ENCODE measurements around the gene ITPA. TPM values are rescaled to one million over a fixed set of nuclear protein-coding genes. Genes with fewer than 3 reads are reported as not detected.

ITPA gene
- total RNA-seq, result 10.8 TPM

GRCh38 chr20:3209257-3209945, at the start of gene ITPA:
ITPA (plus strand) TSS chr20:3209498; CDS start chr20:3209552, 54 bp downstream.
- H3K4me3 ChIP-seq (ENCODE audit: low read length), result peak within 1 kb of the TSS; percentile 95

GRCh38 chr20:3160418-3160817, 48.9 kb upstream of the ITPA start:
- peak overlapping the region; percentile 95 for H3K4me3 ChIP-seq (ENCODE audit: low read length)

More at GRCh38 chr20:3209257-3209945, at the start of gene ITPA:
- Histone ChIP-seq H3K9me3 (ENCODE audit: low read depth, low read length) (no peaks in the 10 kb centered on the region), H3K4me1 (ENCODE audit: insufficient read depth, low read length) (peaks cover 18% of the 10 kb centered on the region), H3K27me3 (ENCODE audit: insufficient read depth, low read length) (no peaks in the 10 kb centered on the region)

DNA sequence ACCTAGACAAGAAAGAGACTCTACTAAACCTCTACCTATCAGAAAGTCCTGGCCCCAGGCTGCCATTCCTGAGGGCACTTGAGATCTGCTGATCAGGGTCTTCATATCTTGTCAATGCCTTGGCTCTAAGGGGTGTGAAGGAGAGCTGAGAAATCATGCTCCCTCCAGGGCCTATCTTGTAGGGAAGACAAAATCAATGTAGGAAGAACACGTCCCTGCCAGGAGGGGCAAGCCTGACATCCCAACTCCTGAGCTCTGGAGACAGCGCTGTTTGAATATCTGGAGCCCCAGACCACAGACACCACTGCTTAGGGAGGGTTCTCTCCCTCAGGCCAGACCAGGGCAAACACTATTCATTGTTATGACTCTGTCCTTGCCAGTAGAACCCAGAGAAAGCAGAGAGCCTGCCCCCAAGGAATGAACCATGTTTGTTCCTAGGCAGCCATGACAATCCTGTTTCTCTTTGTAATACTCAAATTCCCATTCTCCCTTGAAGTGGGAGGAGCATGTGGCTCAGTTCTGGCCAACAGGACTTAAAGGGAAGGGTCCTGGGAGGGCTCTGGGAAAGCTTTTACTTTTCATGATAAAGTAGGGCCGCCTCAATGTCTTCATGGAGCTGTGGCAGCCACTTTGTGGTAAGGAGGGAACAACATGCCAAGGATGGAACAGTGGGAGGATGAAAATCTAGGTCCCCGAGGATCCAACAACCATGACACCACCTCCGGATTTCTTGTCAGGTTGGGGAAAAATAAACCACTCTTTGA, 47.8 kb upstream of the ITPA start:
- H3K9me3 ChIP-seq (ENCODE audit: low read depth, low read length), result no peaks in the 10 kb centered on the region
- H3K4me1 ChIP-seq (ENCODE audit: insufficient read depth, low read length), result peaks cover 32% of the 10 kb centered on the region

More at GRCh38 chr20:3160418-3160817, 48.9 kb upstream of the ITPA start:
- Histone ChIP-seq H3K9me3 (ENCODE audit: low read depth, low read length) (no peaks in the 10 kb centered on the region), H3K4me1 (ENCODE audit: insufficient read depth, low read length) (peaks cover 39% of the 10 kb centered on the region), H3K27me3 (ENCODE audit: insufficient read depth, low read length) (no peaks in the 10 kb centered on the region)

DNA sequence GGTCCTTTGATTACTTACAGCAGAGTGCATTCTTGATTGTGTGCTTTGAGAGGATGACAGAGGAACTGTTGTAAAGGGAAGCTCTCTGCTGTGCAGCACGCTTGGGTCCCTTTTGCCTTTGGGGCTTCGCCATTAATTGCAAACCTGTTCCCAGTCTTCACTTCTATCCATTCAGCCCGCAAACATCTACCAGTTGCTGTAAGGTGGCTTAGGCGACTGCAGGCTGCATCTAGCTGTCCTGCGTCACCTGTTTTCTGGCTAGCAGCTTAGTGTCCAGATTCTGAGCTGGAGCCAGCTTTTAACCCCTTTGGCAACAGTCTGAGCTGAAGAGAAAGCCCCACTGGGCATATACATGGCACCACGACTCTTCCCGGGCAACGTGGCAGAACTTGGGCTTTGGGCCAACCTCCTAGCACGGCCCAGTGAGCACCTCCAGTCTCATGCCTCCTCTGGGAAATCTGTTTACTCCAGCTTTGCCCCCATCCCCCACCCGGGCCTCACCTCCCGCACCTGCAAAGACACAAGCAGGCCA, 47.2 kb upstream of the ITPA start:
- H3K27me3 ChIP-seq (ENCODE audit: insufficient read depth, low read length), result peaks cover 3% of the 10 kb centered on the region
- peaks cover 26% of the 10 kb centered on the region for H3K4me1 ChIP-seq (ENCODE audit: insufficient read depth, low read length)
- H3K9me3 ChIP-seq (ENCODE audit: low read depth, low read length), result no peaks in the 10 kb centered on the region
- H3K4me3 ChIP-seq (ENCODE audit: low read length), result no peak overlapping the region

More for the DNA sequence above, 47.8 kb upstream of the ITPA start:
- Histone ChIP-seq H3K4me3 (ENCODE audit: low read length) (no peak overlapping the region), H3K27me3 (ENCODE audit: insufficient read depth, low read length) (no peaks in the 10 kb centered on the region)

- Histone ChIP-seq H3K4me3 (ENCODE audit: low read length) (no peak overlapping the region), H3K27me3 (ENCODE audit: insufficient read depth, low read length) (peaks cover 12% of the 10 kb centered on the region), H3K9me3 (ENCODE audit: low read depth, low read length) (no peaks in the 10 kb centered on the region), H3K4me1 (ENCODE audit: insufficient read depth, low read length) (peaks cover 13% of the 10 kb centered on the region)
Measured at GRCh38 chr20:3163099-3164042, 45.9 kb upstream of the ITPA start.

GRCh38 chr20:3164043-3164762, 45.1 kb upstream of the ITPA start:
- Histone ChIP-seq H3K27me3 (ENCODE audit: insufficient read depth, low read length) (peaks cover 20% of the 10 kb centered on the region), H3K4me3 (ENCODE audit: low read length) (no peak overlapping the region), H3K4me1 (ENCODE audit: insufficient read depth, low read length) (peaks cover 5% of the 10 kb centered on the region), H3K9me3 (ENCODE audit: low read depth, low read length) (no peaks in the 10 kb centered on the region)

DNA sequence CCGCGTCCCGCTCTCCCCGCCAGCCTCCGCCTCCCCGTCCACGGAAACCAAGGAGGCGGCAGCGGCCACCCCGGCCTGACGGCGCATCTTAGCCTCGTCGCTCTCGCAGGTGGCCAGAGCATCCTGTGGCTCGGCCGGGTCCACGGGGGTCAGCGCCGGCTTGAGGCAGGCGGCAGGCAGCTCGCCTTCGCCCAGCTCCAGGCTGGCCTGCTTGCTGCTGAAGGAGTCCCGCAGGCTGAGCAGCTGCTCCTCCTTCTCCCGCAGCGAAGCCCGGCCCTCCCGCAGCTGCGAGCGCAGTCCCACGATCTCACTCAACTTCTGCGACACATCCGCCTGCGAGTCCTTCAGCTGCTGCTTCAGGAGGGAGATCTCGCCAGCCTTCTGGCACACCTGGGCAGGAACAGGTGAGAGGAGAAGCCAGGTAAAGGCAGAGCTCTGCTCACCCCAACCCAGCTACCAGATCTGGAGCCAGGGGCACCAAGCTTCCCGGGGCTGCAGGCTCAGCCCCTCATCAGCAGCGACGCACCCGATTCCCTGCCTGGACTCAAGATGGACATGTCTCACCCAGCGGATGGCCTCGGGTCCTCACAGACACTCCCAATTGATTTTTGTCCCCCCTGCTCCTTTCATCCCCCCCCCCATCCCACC, 44.4 kb upstream of the ITPA start:
- peaks cover 5% of the 10 kb centered on the region for H3K4me1 ChIP-seq (ENCODE audit: insufficient read depth, low read length)
- H3K27me3 ChIP-seq (ENCODE audit: insufficient read depth, low read length), result peaks cover 22% of the 10 kb centered on the region

DNA sequence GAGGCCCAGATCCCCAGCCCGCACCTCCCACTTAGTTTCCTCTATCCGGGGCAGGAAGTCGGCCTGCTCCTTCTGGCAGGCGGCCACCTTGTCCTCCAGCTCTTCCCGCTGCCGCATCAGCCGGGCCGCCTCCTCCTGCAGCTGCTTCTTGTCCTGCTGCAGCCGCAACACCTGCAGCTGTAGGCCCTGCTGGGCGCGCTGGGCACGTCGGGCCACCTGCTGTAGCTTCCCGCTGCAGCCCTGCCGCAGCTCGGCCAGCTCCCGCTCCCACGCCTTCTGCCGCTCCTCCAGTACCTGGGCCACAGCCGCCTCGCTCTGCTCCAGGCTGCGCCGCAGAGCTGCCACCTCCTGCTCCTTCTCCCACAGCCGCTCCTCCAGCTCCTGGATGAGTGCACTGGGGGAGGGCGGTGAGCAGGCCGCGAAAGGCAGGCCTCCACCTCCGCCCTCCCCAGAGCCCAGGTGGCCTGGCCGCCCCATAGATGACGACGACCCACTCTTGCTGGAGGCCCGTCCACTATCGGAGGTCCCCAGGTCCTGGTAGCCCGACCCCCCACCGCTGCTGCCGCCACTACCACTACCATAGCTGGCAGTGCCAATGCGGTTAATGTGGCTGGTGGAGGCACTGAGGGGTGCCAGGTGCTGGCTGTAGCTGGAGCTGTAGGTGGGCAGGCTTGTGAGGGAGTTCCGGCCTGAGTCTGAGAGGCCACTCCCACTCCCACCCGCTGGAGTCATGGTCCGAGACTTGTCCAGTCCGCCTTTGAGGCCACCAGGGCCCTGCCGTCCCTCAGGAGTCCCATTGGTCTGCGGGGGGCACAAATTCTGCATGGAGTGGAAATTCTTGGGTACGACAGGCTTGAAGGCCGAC, 43.6 kb upstream of the ITPA start:
- Histone ChIP-seq H3K27me3 (ENCODE audit: insufficient read depth, low read length) (peaks cover 22% of the 10 kb centered on the region), H3K9me3 (ENCODE audit: low read depth, low read length) (no peaks in the 10 kb centered on the region), H3K4me3 (ENCODE audit: low read length) (no peak overlapping the region), H3K4me1 (ENCODE audit: insufficient read depth, low read length) (no peaks in the 10 kb centered on the region)

More for the DNA sequence above, 44.4 kb upstream of the ITPA start:
- Histone ChIP-seq H3K4me3 (ENCODE audit: low read length) (no peak overlapping the region), H3K9me3 (ENCODE audit: low read depth, low read length) (no peaks in the 10 kb centered on the region)

DNA sequence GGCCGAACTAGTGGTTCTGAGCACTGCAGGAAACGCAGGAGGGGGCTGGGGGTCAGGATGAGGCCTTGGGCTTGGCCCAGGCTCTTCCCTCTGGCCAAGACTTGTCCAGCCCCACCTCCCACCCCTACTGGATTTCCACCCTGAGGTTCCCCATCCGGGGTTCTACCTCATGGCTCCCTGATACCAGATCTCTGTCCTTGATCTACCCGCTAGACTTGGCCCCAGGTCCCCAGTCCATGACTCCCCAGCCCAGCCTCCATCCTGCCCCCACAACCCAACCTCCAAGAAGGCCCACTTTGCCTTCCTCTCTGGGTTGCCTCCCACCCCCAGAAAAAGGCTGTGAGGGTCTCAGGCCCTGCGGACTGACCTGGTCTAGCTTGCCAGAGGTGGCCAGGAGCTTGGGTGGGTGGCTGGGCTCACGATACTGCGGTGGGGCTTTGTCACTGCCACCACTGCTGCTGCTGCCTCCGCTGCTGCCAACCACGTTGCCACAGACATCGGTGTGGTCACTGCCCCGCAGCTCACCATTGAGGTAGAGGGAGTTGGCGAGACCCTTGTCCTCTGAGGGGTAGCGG, 42.9 kb upstream of the ITPA start:
- no peak overlapping the region for H3K4me3 ChIP-seq (ENCODE audit: low read length)
- H3K27me3 ChIP-seq (ENCODE audit: insufficient read depth, low read length), result peaks cover 25% of the 10 kb centered on the region
- H3K9me3 ChIP-seq (ENCODE audit: low read depth, low read length), result no peaks in the 10 kb centered on the region
- no peaks in the 10 kb centered on the region for H3K4me1 ChIP-seq (ENCODE audit: insufficient read depth, low read length)

DNA sequence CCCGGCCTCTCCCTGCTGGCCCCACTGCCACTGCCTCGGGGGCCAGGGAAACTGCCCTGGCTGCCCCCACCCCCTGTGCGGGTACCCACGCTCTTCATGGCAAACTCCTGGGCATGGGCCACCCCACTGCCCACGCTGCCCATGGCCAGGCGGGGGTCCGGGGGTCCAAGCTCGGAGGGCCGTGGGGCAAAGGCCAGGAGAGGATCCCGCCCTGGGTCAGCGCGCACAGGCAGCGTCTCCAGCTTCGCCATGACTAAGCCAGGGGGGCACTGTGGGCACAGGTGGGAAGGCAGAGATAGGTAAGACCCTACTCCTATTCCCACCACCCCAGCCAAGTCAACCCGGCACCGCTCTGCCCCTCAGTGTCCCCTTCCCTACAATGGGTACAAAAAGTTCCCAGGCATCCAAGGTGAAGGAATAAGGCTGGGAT, 42.4 kb upstream of the ITPA start:
- H3K27me3 ChIP-seq (ENCODE audit: insufficient read depth, low read length), result peaks cover 29% of the 10 kb centered on the region

GRCh38 chr20:3167738-3168078, 41.6 kb upstream of the ITPA start:
- H3K4me3 ChIP-seq (ENCODE audit: low read length), result no peak overlapping the region
- H3K9me3 ChIP-seq (ENCODE audit: low read depth, low read length), result no peaks in the 10 kb centered on the region
- peaks cover 37% of the 10 kb centered on the region for H3K27me3 ChIP-seq (ENCODE audit: insufficient read depth, low read length)
- H3K4me1 ChIP-seq (ENCODE audit: insufficient read depth, low read length), result peaks cover 3% of the 10 kb centered on the region

More for the DNA sequence above, 42.4 kb upstream of the ITPA start:
- H3K9me3 ChIP-seq (ENCODE audit: low read depth, low read length), result no peaks in the 10 kb centered on the region
- no peaks in the 10 kb centered on the region for H3K4me1 ChIP-seq (ENCODE audit: insufficient read depth, low read length)
- H3K4me3 ChIP-seq (ENCODE audit: low read length), result no peak overlapping the region

GRCh38 chr20:3168079-3168828, 41.0 kb upstream of the ITPA start:
- Histone ChIP-seq H3K9me3 (ENCODE audit: low read depth, low read length) (no peaks in the 10 kb centered on the region), H3K4me3 (ENCODE audit: low read length) (no peak overlapping the region), H3K4me1 (ENCODE audit: insufficient read depth, low read length) (peaks cover 7% of the 10 kb centered on the region), H3K27me3 (ENCODE audit: insufficient read depth, low read length) (peaks cover 38% of the 10 kb centered on the region)

All from mononuclear cell (primary cell).